Tibial artery (tissue), 4 donors: ENCODE data around the gene ARPP21.

ENCODE experiments used
- DNase-seq, 2 donors: peaks; one replicate each; pipeline ENCODE4 v3.0.0-alpha.2; 2019
- H3K27ac ChIP-seq, 2 donors: fragments of 200-600 bp; sonication (generic) in 1 of 2; 1 replicate in 1 of 2; 2 replicates in 1 of 2; pipeline ENCODE4 v1.5.1; 2018 to 2019; ENCODE audit warnings: mild to moderate bottlenecking in 1 of 2
- H3K27me3 ChIP-seq, 2 donors: fragments of 200-600 bp; sonication (generic) in 1 of 2; one replicate each; pipeline versions ENCODE4 v1.5.1 to v1.6.0; 2016 to 2019
- H3K36me3 ChIP-seq, 3 donors: fragments of 200-600 bp; sonication (generic) in 2 of 3; one replicate each; pipeline ENCODE4 v1.5.1; 2016 to 2019; ENCODE audit warnings: mild to moderate bottlenecking in 2 of 3
- H3K4me1 ChIP-seq, 4 donors: fragments of 200-600 bp; sonication (generic) in 2 of 4; 1 replicate in 3 of 4; 2 replicates in 1 of 4; pipeline ENCODE4 v1.5.1; 2016 to 2019
- H3K4me3 ChIP-seq, 2 donors: fragments of 200-600 bp; sonication (generic) in 1 of 2; 1 replicate in 1 of 2; 2 replicates in 1 of 2; pipeline ENCODE4 v1.5.1; 2018 to 2019; ENCODE audit warnings: mild to moderate bottlenecking in 2 of 2
- H3K9me3 ChIP-seq, 3 donors: fragments of 200-600 bp; sonication (generic) in 1 of 3; one replicate each; pipeline ENCODE4 v1.5.1; 2016 to 2019
- CTCF ChIP-seq, 2 experiments: fragments of 200-600 bp in 1 of 2; fragments of 450-650 bp in 1 of 2; IDR thresholded peaks; one replicate each; pipeline ENCODE4 v1.5.1; 2017 to 2019; ENCODE audit warnings: antibody characterized with exemption in 2 of 2, mild to moderate bottlenecking in 1 of 2, moderate library complexity in 1 of 2
- intact Hi-C: fragments of 100-400 bp; cut with DNase I; formaldehyde crosslinking; loops from one replicate; pipeline ENCODE4 v1.15.0; 2023; ENCODE audit warnings: low total_unique reads

The ARPP21 gene

DNA sequence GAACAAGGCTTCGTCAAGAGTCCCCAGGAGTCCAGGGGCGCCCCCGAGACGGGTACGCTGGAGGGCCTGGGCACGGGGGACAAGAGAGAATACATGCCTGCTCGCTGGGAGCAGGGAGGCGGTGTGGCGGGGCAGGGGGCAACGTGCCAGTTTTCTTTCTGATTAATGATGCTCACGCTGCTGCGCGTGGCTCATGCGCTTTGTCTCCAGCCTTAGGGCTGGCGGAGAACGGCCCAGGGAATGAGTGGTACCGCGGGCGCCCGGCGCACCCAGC is 408 bp upstream of the ARPP21 start:
- intact Hi-C loops = no loop called here
- peaks cover 0 to 28% of the 10 kb centered on the region in 2 donors for H3K27me3 ChIP-seq
- H3K4me1 ChIP-seq = peaks cover 0 to 14% (median 11%) of the 10 kb centered on the region in 4 donors
- DNase-seq = no peak
- no peak for TF ChIP-seq CTCF (IDR thresholded peaks at IDR 0.05)
- no peak overlapping the region for H3K27ac ChIP-seq
- no peaks in the 10 kb centered on the region for H3K36me3 ChIP-seq
- no peaks in the 10 kb centered on the region for H3K9me3 ChIP-seq
- peak overlapping the region; percentile 37 to 51 for H3K4me3 ChIP-seq

GRCh38 chr3:35640190-35641165 is 1.2 kb downstream of the ARPP21 start:
- H3K27me3 ChIP-seq = peaks cover 0 to 28% of the 10 kb centered on the region in 2 donors
- intact Hi-C loops = no loop called here
- TF ChIP-seq CTCF (IDR thresholded peaks at IDR 0.05) = no peak
- H3K4me1 ChIP-seq = peaks cover 0 to 14% (median 11%) of the 10 kb centered on the region in 4 donors
- H3K9me3 ChIP-seq = no peaks in the 10 kb centered on the region
- no peak overlapping the region for H3K27ac ChIP-seq
- peak overlapping the region; percentile 37 to 51 for H3K4me3 ChIP-seq
- H3K36me3 ChIP-seq = no peaks in the 10 kb centered on the region
- DNase-seq = no peak

- H3K4me1 ChIP-seq = peaks cover 0 to 14% (median 11%) of the 10 kb centered on the region in 4 donors
- H3K36me3 ChIP-seq = no peaks in the 10 kb centered on the region
- TF ChIP-seq CTCF (IDR thresholded peaks at IDR 0.05) = no peak
- peaks cover 0 to 28% of the 10 kb centered on the region in 2 donors for H3K27me3 ChIP-seq
- H3K27ac ChIP-seq = no peak overlapping the region
- no peak for DNase-seq
- H3K4me3 ChIP-seq = no peak overlapping the region
- no peaks in the 10 kb centered on the region for H3K9me3 ChIP-seq
- intact Hi-C loops = no loop called here
These were observed 2.0 kb downstream of the ARPP21 start for GRCh38 chr3:35641331-35641730.

DNA sequence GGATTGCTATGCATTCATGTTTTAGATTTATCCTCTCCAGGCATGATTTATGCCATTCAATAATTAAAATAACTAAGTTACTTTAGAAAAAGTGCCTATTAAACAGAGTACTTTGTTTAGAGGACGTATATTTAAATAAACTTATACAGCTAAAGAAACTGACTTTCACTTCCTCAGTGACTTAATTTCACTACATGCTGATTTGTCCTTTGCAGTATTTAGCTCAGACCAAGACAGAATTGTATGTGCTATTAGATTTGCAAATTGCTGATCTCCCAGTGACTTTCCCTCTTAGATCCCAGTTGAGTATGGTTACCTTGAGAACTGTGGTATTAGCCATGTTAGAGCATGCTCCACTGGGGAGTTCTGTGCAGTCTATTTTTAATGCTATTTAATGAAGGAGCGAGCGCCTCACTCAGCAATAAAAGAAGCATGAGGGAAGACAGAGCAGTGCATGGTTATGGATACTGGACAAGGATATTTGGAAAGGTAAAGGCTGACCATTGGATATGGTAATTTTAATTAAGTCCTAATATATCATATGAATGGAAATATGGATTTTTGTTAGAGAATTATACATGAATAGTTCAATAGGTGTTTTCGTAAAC is 2.7 kb downstream of the ARPP21 start:
- intact Hi-C loops = no loop called here
- no peak overlapping the region for H3K27ac ChIP-seq
- peaks cover 0 to 28% of the 10 kb centered on the region in 2 donors for H3K27me3 ChIP-seq
- peaks cover 0 to 14% (median 11%) of the 10 kb centered on the region in 4 donors for H3K4me1 ChIP-seq
- H3K36me3 ChIP-seq = no peaks in the 10 kb centered on the region
- DNase-seq = no peak
- no peaks in the 10 kb centered on the region for H3K9me3 ChIP-seq
- no peak overlapping the region for H3K4me3 ChIP-seq
- no peak for TF ChIP-seq CTCF (IDR thresholded peaks at IDR 0.05)

DNA sequence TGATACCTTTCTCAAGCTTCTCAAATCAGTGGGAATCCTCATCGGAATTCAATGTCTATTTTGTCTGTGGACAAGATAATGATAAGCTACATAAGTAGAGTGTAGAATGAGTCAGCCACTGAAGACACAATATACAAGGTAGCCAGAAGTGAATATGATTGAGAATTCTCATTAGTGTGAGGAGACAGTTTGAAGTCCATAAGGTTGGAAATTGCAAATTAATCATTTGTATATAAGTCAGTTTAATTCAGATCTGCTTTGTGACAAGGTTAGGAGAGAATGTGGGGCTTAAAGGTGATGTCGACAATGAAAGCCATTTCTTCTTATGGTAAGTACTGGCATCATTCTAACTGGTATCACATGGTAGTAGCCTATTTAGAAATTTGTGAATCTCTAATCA is 4.2 kb downstream of the ARPP21 start:
- Histone ChIP-seq H3K9me3 (no peaks in the 10 kb centered on the region), H3K27me3 (peaks cover 0 to 28% of the 10 kb centered on the region in 2 donors), H3K36me3 (no peaks in the 10 kb centered on the region), H3K4me1 (peaks cover 0 to 14% (median 11%) of the 10 kb centered on the region in 4 donors), H3K4me3 (no peak overlapping the region), H3K27ac (no peak overlapping the region)
- DNase-seq = no peak
- no peak for TF ChIP-seq CTCF (IDR thresholded peaks at IDR 0.05)
- intact Hi-C loops = no loop called here
